ENCODE results near the gene CISTR.
A peak's percentile ranks its signal among the peaks of the same experiment; 100 is the strongest.
"Not testable (repeated sequence)": the region's sequence is repeated elsewhere in the genome, so short reads cannot be mapped to it uniquely, and the experiment has no call there.

Gene CISTR

GRCh38 chr12:53762793-53763192, 11.0 kb upstream of the CISTR start:
- not testable (repeated sequence) for DNase-seq (ENCODE audit: low read depth, low spot score)

DNA sequence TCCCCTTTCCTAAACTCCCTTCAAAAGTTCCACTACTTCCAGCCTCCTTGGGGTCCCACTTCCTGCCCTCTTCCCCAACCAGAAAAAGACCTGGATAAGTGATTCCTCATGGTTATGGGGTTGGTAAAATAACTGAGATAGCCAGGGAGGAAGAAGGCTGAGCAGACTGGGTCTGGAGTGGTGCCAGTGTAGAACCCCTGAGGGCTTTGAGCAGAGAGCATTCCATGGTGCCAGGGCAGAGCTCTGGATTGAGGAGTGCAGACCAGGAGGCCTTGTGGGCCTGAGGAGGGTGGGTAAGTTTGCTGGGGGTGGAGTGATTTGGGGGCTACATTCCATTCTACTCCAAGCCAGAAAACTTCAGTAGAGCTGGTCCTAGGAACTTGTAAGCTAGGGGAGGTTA, 9.5 kb upstream of the CISTR start:
- DNase-seq (ENCODE audit: low read depth, low spot score) = no peak

DNA sequence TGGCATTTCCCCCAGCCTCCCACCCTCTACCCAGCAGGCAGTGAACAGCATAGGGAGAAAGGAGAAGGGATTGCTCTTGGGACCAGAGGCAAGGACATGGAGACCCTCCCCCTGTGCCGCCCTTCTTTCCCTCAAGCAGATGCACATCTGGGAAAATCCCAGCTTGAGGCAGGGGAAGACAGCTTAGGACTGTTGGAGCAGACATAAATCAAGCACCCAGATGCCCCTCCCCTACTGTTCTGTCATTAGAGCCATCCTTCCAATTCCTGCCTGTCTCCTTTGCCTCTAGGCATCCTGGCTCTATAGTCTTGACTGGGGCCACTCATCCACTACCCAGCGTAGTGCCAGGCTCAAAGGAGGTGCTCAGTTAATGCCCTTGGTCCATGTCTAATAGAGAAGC, 7.5 kb upstream of the CISTR start:
- DNase-seq (ENCODE audit: low read depth, low spot score) = no peak

DNA sequence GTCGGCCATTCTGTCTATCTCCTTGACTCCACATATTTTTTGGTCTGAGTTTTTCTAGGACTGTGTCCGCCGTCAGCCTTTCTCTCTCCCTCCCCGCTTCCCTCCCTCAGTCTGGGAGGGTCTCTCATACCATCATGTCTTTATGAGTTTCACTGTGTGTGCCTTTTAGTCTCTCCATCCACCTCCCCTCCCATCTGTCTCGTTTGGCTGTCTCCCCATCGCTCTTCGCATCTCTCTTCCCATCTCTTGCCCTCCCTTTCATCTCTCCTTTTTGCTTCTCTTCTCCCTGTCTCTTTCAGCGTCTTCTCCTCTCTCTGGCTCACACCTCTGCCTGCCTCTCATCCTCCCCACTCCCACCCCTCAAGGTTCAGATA, 6.9 kb upstream of the CISTR start:
- DNase-seq (ENCODE audit: low read depth, low spot score) = no peak

- DNase-seq (ENCODE audit: low read depth, low spot score) = no peak
Measured at GRCh38 chr12:53758081-53758729, 6.4 kb upstream of the CISTR start.

- no peak for DNase-seq (ENCODE audit: low read depth, low spot score)
Measured at GRCh38 chr12:53757101-53757770, 5.5 kb upstream of the CISTR start.

GRCh38 chr12:53756300-53757100, 4.7 kb upstream of the CISTR start:
- no peak for DNase-seq (ENCODE audit: low read depth, low spot score)

DNA sequence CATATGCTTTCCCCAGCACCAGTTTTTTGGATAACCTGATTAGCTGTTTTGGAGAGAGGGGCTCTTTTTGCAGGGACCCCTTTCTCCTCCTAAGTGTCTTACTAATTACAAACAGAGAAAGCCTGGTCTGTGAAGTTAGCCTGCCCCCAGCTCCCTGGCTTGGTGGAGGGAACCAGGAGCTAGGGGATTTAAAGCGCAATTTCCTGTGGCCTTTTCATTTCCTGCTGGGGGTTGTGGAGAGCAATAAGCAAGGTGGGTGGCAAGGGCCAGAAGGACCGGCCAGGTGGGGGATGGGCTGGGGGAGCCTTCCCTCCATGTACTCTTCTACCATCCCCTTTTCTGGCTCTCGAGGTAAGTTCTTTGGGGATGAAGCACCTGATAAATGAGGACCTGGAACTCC, 4.1 kb upstream of the CISTR start:
- DNase-seq (ENCODE audit: low read depth, low spot score) = no peak

GRCh38 chr12:53755451-53755891, 3.7 kb upstream of the CISTR start:
- DNase-seq (ENCODE audit: low read depth, low spot score) = no peak

- no peak for DNase-seq (ENCODE audit: low read depth, low spot score)
Measured at GRCh38 chr12:53754633-53755264, 3.0 kb upstream of the CISTR start.

- DNase-seq (ENCODE audit: low read depth, low spot score) = no peak
Measured at GRCh38 chr12:53754188-53754585, 2.4 kb upstream of the CISTR start.

DNA sequence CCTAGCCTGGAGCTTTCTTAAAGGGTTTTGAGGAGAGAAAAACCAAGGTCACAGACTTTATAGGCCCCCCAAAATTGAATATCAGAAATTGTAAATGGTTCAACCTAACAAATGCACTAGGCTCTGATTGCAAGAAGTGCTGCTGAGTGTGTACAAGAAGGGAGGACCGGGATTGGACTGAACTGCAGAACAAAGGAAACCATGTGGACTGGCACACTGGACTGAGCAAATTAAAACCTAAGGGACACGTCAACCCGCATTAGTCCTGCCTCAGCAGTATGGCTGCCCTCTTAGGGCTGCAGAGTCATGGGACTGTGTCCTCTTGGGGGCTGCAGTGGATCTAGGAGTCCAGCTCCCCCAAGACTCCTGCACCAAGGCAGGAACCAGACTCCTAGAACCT, 842 bp upstream of the CISTR start:
- no peak for DNase-seq (ENCODE audit: low read depth, low spot score)

- DNase-seq (ENCODE audit: low read depth, low spot score) = no peak
Measured at GRCh38 chr12:53752192-53752601, 418 bp upstream of the CISTR start.

DNA sequence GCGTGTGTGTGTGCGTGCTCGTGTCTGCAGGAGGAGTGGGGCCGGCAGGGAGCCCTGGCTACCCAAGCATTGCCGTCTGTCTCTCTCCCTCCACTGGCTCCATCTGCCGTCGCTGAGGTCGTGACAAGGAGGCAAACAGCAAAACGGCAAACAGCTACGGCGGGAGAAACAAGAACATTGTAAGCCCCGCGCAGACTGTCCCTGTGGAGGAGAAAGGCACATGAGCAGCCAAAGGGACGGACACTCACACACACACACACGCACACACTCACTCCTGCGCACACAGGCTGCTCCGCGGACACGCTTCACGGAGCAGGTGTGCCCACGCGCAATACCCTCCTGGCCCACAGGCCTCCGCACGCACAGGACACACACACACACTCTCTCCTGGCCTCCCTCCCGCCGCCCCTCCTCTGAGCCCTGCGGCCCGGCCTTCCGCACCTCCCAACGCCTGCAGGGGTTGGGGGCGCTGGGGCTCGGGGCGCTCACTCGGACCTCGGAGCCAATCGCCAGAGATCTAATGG, 905 bp downstream of the CISTR start:
- DNase-seq (ENCODE audit: low read depth, low spot score) = no peak

GRCh38 chr12:53749986-53750811, 1.6 kb downstream of the CISTR start:
- DNase-seq (ENCODE audit: low read depth, low spot score) = no peak

GRCh38 chr12:53748072-53748840, 3.5 kb downstream of the CISTR start:
- no peak for DNase-seq (ENCODE audit: low read depth, low spot score)

- DNase-seq (ENCODE audit: low read depth, low spot score) = no peak
Measured at GRCh38 chr12:53747095-53747494, 4.7 kb downstream of the CISTR start.

- peak; percentile 63 for DNase-seq (ENCODE audit: low read depth, low spot score)
Measured at GRCh38 chr12:53746592-53747092, 5.1 kb downstream of the CISTR start.

GRCh38 chr12:53744751-53745150, 7.0 kb downstream of the CISTR start:
- DNase-seq (ENCODE audit: low read depth, low spot score) = no peak

DNA sequence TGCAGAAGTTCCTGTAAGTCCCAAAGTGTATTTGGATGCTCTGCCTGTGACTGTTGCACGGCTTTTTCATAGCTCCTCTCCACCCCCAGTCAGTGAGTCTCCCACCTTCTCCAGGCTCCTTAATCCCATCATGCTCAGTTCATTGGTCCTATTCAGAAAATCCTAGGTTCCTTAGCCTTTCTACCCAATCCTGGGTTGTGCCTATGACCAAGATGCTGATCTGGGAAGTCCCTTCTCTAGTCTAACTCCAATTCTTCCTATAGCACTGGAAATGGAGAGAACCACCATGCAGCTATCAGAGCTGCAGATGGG, 7.7 kb downstream of the CISTR start:
- DNase-seq (ENCODE audit: low read depth, low spot score) = no peak

Measured in brain pericyte (primary cell).